ENCODE data around the gene RNF111.

The RNF111 gene

DNA sequence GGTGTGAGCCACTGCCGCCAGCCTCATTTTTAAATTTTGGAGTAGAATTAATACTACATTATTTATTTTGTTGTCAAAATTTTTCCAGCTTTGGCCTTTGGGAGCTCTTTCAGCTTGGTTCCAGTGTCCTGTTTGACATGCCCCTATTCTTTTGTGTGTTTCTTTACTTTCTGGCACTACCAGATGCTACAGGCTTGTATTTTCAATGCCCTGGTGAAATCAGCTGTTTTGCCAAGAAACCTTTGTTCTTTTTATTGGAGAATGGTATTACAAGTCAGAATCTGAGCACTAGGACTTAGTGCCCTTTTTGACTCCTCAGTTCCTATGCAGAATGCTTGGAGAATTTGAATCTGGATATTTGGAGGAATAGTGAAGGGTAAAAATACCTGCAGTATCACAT lies 26.6 kb downstream of the RNF111 start:
- H3K9me3 ChIP-seq (ENCODE audit: severe bottlenecking): no peaks in the 10 kb centered on the region
- H3K27ac ChIP-seq: no peak overlapping the region
- no peak overlapping the region for H3K4me3 ChIP-seq (ENCODE audit: low read depth, low read length)
- DNase-seq: no peak
- TF ChIP-seq, protein P1, sequence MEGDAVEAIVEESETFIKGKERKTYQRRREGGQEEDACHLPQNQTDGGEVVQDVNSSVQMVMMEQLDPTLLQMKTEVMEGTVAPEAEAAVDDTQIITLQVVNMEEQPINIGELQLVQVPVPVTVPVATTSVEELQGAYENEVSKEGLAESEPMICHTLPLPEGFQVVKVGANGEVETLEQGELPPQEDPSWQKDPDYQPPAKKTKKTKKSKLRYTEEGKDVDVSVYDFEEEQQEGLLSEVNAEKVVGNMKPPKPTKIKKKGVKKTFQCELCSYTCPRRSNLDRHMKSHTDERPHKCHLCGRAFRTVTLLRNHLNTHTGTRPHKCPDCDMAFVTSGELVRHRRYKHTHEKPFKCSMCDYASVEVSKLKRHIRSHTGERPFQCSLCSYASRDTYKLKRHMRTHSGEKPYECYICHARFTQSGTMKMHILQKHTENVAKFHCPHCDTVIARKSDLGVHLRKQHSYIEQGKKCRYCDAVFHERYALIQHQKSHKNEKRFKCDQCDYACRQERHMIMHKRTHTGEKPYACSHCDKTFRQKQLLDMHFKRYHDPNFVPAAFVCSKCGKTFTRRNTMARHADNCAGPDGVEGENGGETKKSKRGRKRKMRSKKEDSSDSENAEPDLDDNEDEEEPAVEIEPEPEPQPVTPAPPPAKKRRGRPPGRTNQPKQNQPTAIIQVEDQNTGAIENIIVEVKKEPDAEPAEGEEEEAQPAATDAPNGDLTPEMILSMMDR (IDR thresholded peaks at IDR 0.05; ENCODE audit: low read depth, low read length): no peak
- H3K36me3 ChIP-seq: 0 out of 2 replicates have a peak, but pooled peaks cover 10% of the 10 kb centered on the region
- H3K27me3 ChIP-seq (ENCODE audit: insufficient read depth, low read depth, severe bottlenecking): no peaks in the 10 kb centered on the region

DNA sequence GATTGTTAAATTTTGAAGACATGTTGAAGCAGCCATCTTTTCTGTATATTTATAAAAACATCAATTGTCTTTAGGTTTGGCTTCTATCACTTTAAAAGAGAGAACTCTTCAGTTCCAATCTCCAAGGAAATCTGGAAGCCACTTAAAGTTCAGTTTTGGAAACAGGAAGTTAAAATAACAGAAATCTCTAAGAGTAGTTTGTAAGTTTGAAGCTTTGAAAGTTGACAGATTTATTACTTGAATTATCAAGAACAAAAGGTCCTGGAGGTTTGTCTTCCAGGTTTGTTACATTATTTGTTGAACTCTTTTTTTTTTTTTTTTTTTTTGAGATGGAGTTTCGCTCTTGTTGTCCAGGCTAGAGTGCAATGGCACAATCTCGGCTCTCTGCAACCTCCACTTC lies 30.0 kb downstream of the RNF111 start:
- Histone ChIP-seq H3K9me3 (ENCODE audit: severe bottlenecking) (no peaks in the 10 kb centered on the region), H3K36me3 (0 out of 2 replicates have a peak, but pooled peaks cover 12% of the 10 kb centered on the region), H3K27me3 (ENCODE audit: insufficient read depth, low read depth, severe bottlenecking) (no peaks in the 10 kb centered on the region), H3K27ac (no peak overlapping the region), H3K4me3 (ENCODE audit: low read depth, low read length) (no peak overlapping the region)
- TF ChIP-seq, protein P1 (IDR thresholded peaks at IDR 0.05; ENCODE audit: low read depth, low read length): no peak
- no peak for DNase-seq

DNA sequence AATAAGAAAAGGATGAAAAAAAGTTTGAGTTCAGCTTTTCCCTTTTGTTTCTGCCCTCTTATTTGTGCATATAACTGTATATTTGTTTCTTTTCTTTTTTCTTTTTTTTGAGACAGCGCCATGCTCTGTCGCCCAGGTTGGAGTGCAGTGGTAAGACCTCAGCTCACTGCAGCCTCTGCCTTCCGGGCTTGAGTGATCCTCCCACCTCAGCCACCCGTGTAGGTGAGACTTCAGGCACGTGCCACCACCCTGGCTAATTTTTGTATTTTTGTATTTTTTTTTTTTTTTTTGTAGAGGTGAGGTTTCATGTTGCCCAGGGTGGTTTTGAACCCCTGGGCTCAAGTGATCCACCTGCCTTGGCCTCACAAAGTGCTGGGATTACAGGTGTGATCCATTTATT lies 31.4 kb downstream of the RNF111 start:
- H3K27ac ChIP-seq: no peak overlapping the region
- no peaks in the 10 kb centered on the region for H3K27me3 ChIP-seq (ENCODE audit: insufficient read depth, low read depth, severe bottlenecking)
- 0 out of 2 replicates have a peak, but pooled peaks cover 12% of the 10 kb centered on the region for H3K36me3 ChIP-seq
- DNase-seq: no peak
- TF ChIP-seq, protein P1 (IDR thresholded peaks at IDR 0.05; ENCODE audit: low read depth, low read length): no peak
- H3K9me3 ChIP-seq (ENCODE audit: severe bottlenecking): no peaks in the 10 kb centered on the region
- H3K4me3 ChIP-seq (ENCODE audit: low read depth, low read length): no peak overlapping the region

DNA sequence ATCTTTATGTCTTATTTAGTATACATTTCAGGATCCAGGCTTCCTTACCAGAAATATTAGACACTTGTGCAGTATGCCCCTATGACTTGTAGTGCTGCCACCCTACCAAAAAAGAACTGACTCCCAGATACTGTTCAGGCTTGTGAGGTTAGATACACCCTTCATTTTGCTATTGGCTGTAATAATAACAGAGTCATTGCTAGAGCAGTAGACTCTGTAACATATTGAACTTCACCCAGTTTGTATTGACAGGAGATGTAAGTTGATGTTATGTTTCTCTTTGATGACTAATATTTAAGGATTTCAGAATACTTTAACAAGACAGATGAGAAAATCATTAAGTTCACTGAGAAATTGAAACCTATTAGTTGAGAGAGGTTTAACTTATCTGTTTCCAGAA lies 32.9 kb downstream of the RNF111 start:
- Histone ChIP-seq H3K4me3 (ENCODE audit: low read depth, low read length) (no peak overlapping the region), H3K9me3 (ENCODE audit: severe bottlenecking) (no peaks in the 10 kb centered on the region), H3K36me3 (peaks cover 9% of the 10 kb centered on the region; the same call in 1 of the 2 replicates), H3K27ac (no peak overlapping the region), H3K27me3 (ENCODE audit: insufficient read depth, low read depth, severe bottlenecking) (no peaks in the 10 kb centered on the region)
- TF ChIP-seq, protein P1 (IDR thresholded peaks at IDR 0.05; ENCODE audit: low read depth, low read length): no peak
- DNase-seq: no peak

DNA sequence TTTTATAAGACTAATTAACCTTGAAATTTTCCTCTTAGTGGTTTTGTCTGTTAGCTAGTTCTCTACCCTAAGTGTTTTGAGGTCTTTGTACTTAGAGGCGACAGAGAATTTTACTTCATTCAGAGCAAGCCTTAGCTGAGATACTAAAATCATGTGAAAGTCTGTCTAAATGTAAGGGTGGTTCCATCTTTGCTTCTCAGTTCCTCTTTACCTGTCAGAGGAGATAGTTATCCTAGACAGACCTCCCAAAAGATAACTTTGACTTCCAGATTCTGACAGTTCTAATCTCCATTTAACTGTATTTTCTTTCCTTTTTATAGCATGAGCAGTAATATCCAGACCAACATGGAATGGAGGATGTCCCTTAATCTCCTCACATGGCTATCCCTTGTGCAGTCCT lies 34.7 kb downstream of the RNF111 start:
- H3K27ac ChIP-seq: no peak overlapping the region
- no peak for DNase-seq
- TF ChIP-seq, protein P1 (IDR thresholded peaks at IDR 0.05; ENCODE audit: low read depth, low read length): no peak
- peaks cover 5% of the 10 kb centered on the region; the same call in 1 of the 2 replicates for H3K36me3 ChIP-seq
- no peaks in the 10 kb centered on the region for H3K27me3 ChIP-seq (ENCODE audit: insufficient read depth, low read depth, severe bottlenecking)
- H3K4me3 ChIP-seq (ENCODE audit: low read depth, low read length): no peak overlapping the region
- no peaks in the 10 kb centered on the region for H3K9me3 ChIP-seq (ENCODE audit: severe bottlenecking)

DNA sequence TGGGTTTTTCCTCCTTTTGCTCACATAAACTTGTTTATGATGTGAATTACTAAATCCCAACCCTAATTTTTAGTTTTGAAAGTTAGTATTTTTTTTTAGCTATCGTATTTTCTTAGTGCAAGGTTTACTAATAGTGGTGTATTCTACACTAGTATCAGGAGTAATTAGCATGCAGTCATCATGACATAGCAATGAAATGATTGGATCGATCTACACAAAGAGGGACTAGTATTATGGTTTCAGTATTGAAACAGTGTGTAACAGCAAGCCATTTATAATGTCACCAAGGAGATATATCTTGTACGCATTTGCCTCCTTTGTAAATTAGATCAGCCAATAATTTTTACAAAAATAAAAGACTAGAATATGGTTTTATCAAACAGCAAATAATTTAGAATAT lies 38.7 kb downstream of the RNF111 start:
- H3K27ac ChIP-seq: no peak overlapping the region
- H3K27me3 ChIP-seq (ENCODE audit: insufficient read depth, low read depth, severe bottlenecking): no peaks in the 10 kb centered on the region
- DNase-seq: no peak
- peaks cover 8% of the 10 kb centered on the region for H3K36me3 ChIP-seq
- H3K4me3 ChIP-seq (ENCODE audit: low read depth, low read length): no peak overlapping the region
- H3K9me3 ChIP-seq (ENCODE audit: severe bottlenecking): no peaks in the 10 kb centered on the region
- TF ChIP-seq, protein P1 (IDR thresholded peaks at IDR 0.05; ENCODE audit: low read depth, low read length): no peak

Data from WERI-Rb-1 (cell line).